ENCODE data around the gene MYO16.

The MYO16 gene

GRCh38 chr13:109093998-109094397 is 464.6 kb downstream of the MYO16 start:
- DNase-seq = no peak

GRCh38 chr13:109095126-109095525 is 465.7 kb downstream of the MYO16 start:
- no peak for DNase-seq

- no peak for DNase-seq
Observed at GRCh38 chr13:109096101-109096500, 466.7 kb downstream of the MYO16 start.

GRCh38 chr13:109100705-109101304 is 471.4 kb downstream of the MYO16 start:
- no peak for DNase-seq

- DNase-seq = no peak
Observed at GRCh38 chr13:109101550-109102144, 472.2 kb downstream of the MYO16 start.

GRCh38 chr13:109105899-109106298 is 476.5 kb downstream of the MYO16 start:
- no peak for DNase-seq

GRCh38 chr13:109110159-109110558 is 480.7 kb downstream of the MYO16 start:
- DNase-seq = no peak

- DNase-seq = no peak
Observed at GRCh38 chr13:109111141-109111540, 481.7 kb downstream of the MYO16 start.

- no peak for DNase-seq
Observed at GRCh38 chr13:109113427-109113826, 484.0 kb downstream of the MYO16 start.

- DNase-seq = no peak
Observed at GRCh38 chr13:109114162-109114561, 484.8 kb downstream of the MYO16 start.

GRCh38 chr13:109114991-109115390 is 485.6 kb downstream of the MYO16 start:
- DNase-seq = no peak

GRCh38 chr13:109118521-109118920 is 489.1 kb downstream of the MYO16 start:
- DNase-seq = no peak

- no peak for DNase-seq
Observed at GRCh38 chr13:109119896-109120295, 490.5 kb downstream of the MYO16 start.

GRCh38 chr13:109121826-109122225 is 492.4 kb downstream of the MYO16 start:
- DNase-seq = no peak

GRCh38 chr13:109123971-109124370 is 494.6 kb downstream of the MYO16 start:
- no peak for DNase-seq

- DNase-seq = no peak
Observed at GRCh38 chr13:109126178-109126577, 496.8 kb downstream of the MYO16 start.

GRCh38 chr13:109126891-109127641 is 497.7 kb downstream of the MYO16 start:
- no peak for DNase-seq

- no peak for DNase-seq
Observed at GRCh38 chr13:109128121-109128520, 498.7 kb downstream of the MYO16 start.

- no peak for DNase-seq
Observed at GRCh38 chr13:109130093-109130835, 500.9 kb downstream of the MYO16 start.

- DNase-seq = no peak
Observed at GRCh38 chr13:109131698-109132257, 502.4 kb downstream of the MYO16 start.

- DNase-seq = peak; percentile 16
Observed at GRCh38 chr13:109135018-109135417, 505.6 kb downstream of the MYO16 start.

GRCh38 chr13:109136873-109137272 is 507.5 kb downstream of the MYO16 start:
- no peak for DNase-seq

GRCh38 chr13:109139346-109139745 is 509.9 kb downstream of the MYO16 start:
- DNase-seq = no peak

Measured in NCI-H1694 treated with DMSO at 0.1 percent for 48 hours (cell line).